GM23248 (cell line): Measurements from ENCODE around the gene DOK6. TPM values are rescaled to one million over a fixed set of nuclear protein-coding genes. Genes with fewer than 3 reads are reported as not detected.

Experiments used
- DNase-seq: peaks from one replicate; pipeline ENCODE4 v3.0.0-alpha.2; 2015
- H2AFZ ChIP-seq: fragments of 200-600 bp; sonication (generic); 2 replicates; pipeline ENCODE4 v1.6.1; 2016; ENCODE audit warnings: antibody characterized with exemption
- H3F3A ChIP-seq: fragments of 200-600 bp; sonication (generic); 2 replicates; pipeline ENCODE4 v1.6.1; 2016; ENCODE audit warnings: mild to moderate bottlenecking, antibody characterized with exemption, mixed run types; ENCODE audit not compliant: insufficient read depth
- H3K27ac ChIP-seq: fragments of 200-600 bp; sonication (generic); 2 replicates; pipeline ENCODE4 v1.5.1; 2016; ENCODE audit warnings: mild to moderate bottlenecking
- H3K27me3 ChIP-seq: fragments of 200-600 bp; sonication (generic); replicated peaks from 2 replicates; pipeline ENCODE4 v1.6.1; 2016; ENCODE audit warnings: mild to moderate bottlenecking; ENCODE audit not compliant: insufficient read depth
- H3K36me3 ChIP-seq: fragments of 200-600 bp; sonication (generic); 2 replicates; pipeline ENCODE4 v1.6.1; 2016; ENCODE audit warnings: low read depth, mild to moderate bottlenecking
- H3K4me1 ChIP-seq: fragments of 200-600 bp; sonication (generic); 2 replicates; pipeline ENCODE4 v1.6.1; 2016; ENCODE audit warnings: mild to moderate bottlenecking; ENCODE audit not compliant: insufficient read depth
- H3K4me2 ChIP-seq: fragments of 200-600 bp; sonication (generic); one replicate; pipeline ENCODE4 v1.6.1; 2016; ENCODE audit warnings: mild to moderate bottlenecking; ENCODE audit not compliant: unreplicated experiment
- H3K4me3 ChIP-seq: fragments of 200-600 bp; sonication (generic); 2 replicates; pipeline ENCODE4 v1.5.1; 2016; ENCODE audit warnings: mild to moderate bottlenecking
- H3K79me2 ChIP-seq: fragments of 200-600 bp; sonication (generic); 2 replicates; pipeline ENCODE4 v1.6.1; 2016; ENCODE audit warnings: mild to moderate bottlenecking; ENCODE audit not compliant: insufficient read depth
- H3K9ac ChIP-seq: fragments of 200-600 bp; sonication (generic); 2 replicates; pipeline ENCODE4 v1.6.1; 2016; ENCODE audit warnings: mild to moderate bottlenecking
- H3K9me2 ChIP-seq: fragments of 200-600 bp; sonication (generic); 2 replicates; pipeline ENCODE4 v1.6.1; 2016; ENCODE audit warnings: mixed run types, mild to moderate bottlenecking, moderate library complexity; ENCODE audit not compliant: insufficient read depth
- H3K9me3 ChIP-seq: fragments of 200-600 bp; sonication (generic); one replicate; pipeline ENCODE4 v1.6.1; 2017; ENCODE audit warnings: low read depth
- H4K20me1 ChIP-seq: fragments of 200-600 bp; sonication (generic); 2 replicates; pipeline ENCODE4 v1.6.0; 2016; ENCODE audit not compliant: insufficient read depth
- EZH2 ChIP-seq: fragments of 200-600 bp; sonication (generic); IDR thresholded peaks from 2 replicates; pipeline ENCODE4 v1.6.1; 2018; ENCODE audit warnings: antibody characterized with exemption, mild to moderate bottlenecking; ENCODE audit not compliant: insufficient read depth, poor library complexity, severe bottlenecking
- EZH2phosphoT487 ChIP-seq: fragments of 200-600 bp; sonication (generic); IDR thresholded peaks from 2 replicates; pipeline ENCODE4 v1.6.1; 2018; ENCODE audit warnings: antibody characterized with exemption, moderate library complexity, mild to moderate bottlenecking, low read depth; ENCODE audit not compliant: insufficient read depth
- WGBS, 2 experiments: methylation state at CpG; one replicate each; pipeline ENCODE4 v1.1.6; 2015 to 2017; ENCODE audit warnings: low lambda C conversion rate in 2 of 2, low coverage in 1 of 2; ENCODE audit errors: missing lambda C conversion rate in 2 of 2; 5-methylcytosine and 5-hydroxymethylcytosine counted together
- in situ Hi-C: fragments of 300-500 bp; cut with MboI; formaldehyde crosslinking; loops from 2 replicates; pipeline ENCODE4 v1.15.0; 2020
- polyA plus RNA-seq: library from polyadenylated mRNA; unstranded; fragments of >200 nt; fragmentation: Nextera tagmentation; extraction: Ambion mirVana; gene quantifications from 2 replicates; pipeline ENCODE4 v1.2.1, GENCODE V29; 2016
- total RNA-seq: library from RNA; depleted of rRNA; stranded (reverse); fragments of >200 nt; shearing (Covaris generic); gene quantifications from 2 replicates; pipeline ENCODE4 v1.2.3, GENCODE V29; 2014

The DOK6 gene
- total and polyA plus RNA-seq, 2 experiments from 2014 or later, result 1.1 to 5.2 TPM

DNA sequence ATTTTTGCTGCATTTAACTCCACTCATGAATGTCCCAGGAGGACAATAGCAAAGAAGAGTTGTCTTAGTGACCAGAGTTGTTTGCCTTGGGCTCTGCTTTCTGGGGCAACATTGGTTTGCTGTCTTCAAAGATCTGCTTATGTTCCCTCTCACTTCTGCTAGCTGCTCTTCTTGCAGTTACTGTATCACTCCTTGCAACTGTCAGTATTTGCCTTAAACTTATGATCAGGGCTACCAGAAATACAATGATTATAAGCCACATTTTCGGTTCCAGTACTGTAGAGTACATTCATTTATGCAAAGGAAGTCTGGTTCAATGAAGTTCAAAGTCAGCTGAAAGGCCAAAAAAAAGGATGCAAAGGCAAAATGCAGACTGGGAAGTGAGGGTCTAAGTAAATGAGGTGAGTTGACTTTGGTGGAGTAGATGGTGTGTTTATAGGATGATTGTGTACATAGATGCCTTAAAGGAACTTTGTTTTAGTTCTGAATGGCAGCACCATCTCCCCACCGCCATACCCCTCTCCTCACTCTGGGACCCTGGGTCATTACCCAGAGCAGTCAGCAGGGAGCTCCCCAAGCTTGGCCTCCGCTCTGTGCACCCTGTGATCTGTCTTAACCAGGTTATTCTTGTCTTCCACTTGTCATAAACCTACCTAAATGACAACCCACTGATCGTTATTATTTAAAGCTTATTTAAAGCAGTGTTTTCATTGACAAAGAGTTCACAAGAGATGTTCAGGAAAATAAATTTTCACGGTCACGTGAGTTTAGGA lies 236.0 kb downstream of the DOK6 start:
- H3K79me2 ChIP-seq, result no peaks in the 10 kb centered on the region
- no peak overlapping the region for H3K27ac ChIP-seq
- H3K4me1 ChIP-seq, result no peaks in the 10 kb centered on the region
- no peaks in the 10 kb centered on the region for H4K20me1 ChIP-seq
- TF ChIP-seq EZH2 (no peak), EZH2phosphoT487 (no peak)
- H2AFZ ChIP-seq, result no peak overlapping the region
- DNase-seq, result no peak
- no peaks in the 10 kb centered on the region for H3K27me3 ChIP-seq
- no peaks in the 10 kb centered on the region for H3K36me3 ChIP-seq
- no peak overlapping the region for H3K4me3 ChIP-seq
- H3K9me3 ChIP-seq, result no peaks in the 10 kb centered on the region
- H3K9me2 ChIP-seq, result no peaks in the 10 kb centered on the region
- no peaks in the 10 kb centered on the region for H3F3A ChIP-seq
- H3K9ac ChIP-seq, result no peak overlapping the region
- 78 to 82% methylated on average over 6 of the region's 6 CpGs for WGBS, 2 experiments
- in situ Hi-C loops, result no loop called here
- H3K4me2 ChIP-seq, result no peak overlapping the region

DNA sequence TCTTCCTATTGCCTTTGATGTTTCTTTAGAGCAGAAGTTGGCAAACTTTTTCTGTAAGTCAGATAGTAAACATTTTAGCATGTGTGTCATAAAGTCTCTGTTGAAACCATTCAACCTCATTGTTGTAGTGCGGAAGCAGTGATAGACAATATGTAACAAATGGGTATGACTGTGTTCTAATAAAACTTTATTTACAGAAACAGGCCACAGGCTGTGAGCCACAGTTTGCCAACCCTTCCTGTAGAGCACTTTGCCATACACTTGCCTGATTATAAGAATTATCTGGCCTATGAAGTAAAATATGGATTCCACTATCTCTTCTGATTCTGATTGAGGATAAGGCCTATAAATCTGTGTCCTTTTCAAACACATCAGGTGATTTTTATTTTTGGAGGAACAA lies 237.4 kb downstream of the DOK6 start:
- DNase-seq, result no peak
- H3F3A ChIP-seq, result no peaks in the 10 kb centered on the region
- no peaks in the 10 kb centered on the region for H3K9me3 ChIP-seq
- H3K79me2 ChIP-seq, result no peaks in the 10 kb centered on the region
- no peak overlapping the region for H3K4me3 ChIP-seq
- no peak overlapping the region for H3K27ac ChIP-seq
- no peaks in the 10 kb centered on the region for H4K20me1 ChIP-seq
- no peak overlapping the region for H2AFZ ChIP-seq
- no peaks in the 10 kb centered on the region for H3K36me3 ChIP-seq
- H3K9ac ChIP-seq, result no peak overlapping the region
- H3K4me2 ChIP-seq, result no peak overlapping the region
- TF ChIP-seq EZH2, result no peak
- H3K9me2 ChIP-seq, result no peaks in the 10 kb centered on the region
- H3K4me1 ChIP-seq, result no peaks in the 10 kb centered on the region
- no peaks in the 10 kb centered on the region for H3K27me3 ChIP-seq
- 57 to 76% methylated on average over 1 of the region's 1 CpG for WGBS, 2 experiments
- in situ Hi-C loops, result no loop called here

DNA sequence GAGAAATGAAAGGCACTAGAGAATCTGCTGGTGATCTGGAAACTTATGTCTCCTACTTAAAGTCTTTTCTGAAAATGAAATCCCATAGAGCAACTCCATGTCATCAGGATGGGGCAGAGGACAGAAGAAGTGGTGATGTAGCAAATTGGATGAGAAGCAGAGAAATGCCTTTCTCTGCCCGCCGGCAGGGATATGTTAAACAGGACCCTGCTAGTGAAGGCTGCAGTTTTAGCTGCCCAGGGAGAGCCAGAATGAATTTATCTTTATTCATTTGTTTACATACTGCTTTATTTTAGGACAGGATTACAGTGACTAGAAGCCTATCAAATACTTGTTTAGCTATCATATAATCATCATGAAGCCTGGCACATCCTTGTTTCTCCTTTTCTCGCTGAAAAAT lies 247.0 kb downstream of the DOK6 start:
- H3K4me2 ChIP-seq, result no peak overlapping the region
- H3K4me3 ChIP-seq, result no peak overlapping the region
- no peaks in the 10 kb centered on the region for H4K20me1 ChIP-seq
- H3K9me3 ChIP-seq, result no peaks in the 10 kb centered on the region
- H3F3A ChIP-seq, result no peaks in the 10 kb centered on the region
- H3K27me3 ChIP-seq, result no peaks in the 10 kb centered on the region
- no peaks in the 10 kb centered on the region for H3K4me1 ChIP-seq
- H3K27ac ChIP-seq, result no peak overlapping the region
- H3K79me2 ChIP-seq, result no peaks in the 10 kb centered on the region
- TF ChIP-seq EZH2, result no peak
- in situ Hi-C loops, result no loop called here
- no peak for DNase-seq
- no peaks in the 10 kb centered on the region for H3K9me2 ChIP-seq
- 91 to 95% methylated on average over 3 of the region's 3 CpGs for WGBS, 2 experiments
- H2AFZ ChIP-seq, result no peak overlapping the region
- no peaks in the 10 kb centered on the region for H3K36me3 ChIP-seq
- no peak overlapping the region for H3K9ac ChIP-seq

DNA sequence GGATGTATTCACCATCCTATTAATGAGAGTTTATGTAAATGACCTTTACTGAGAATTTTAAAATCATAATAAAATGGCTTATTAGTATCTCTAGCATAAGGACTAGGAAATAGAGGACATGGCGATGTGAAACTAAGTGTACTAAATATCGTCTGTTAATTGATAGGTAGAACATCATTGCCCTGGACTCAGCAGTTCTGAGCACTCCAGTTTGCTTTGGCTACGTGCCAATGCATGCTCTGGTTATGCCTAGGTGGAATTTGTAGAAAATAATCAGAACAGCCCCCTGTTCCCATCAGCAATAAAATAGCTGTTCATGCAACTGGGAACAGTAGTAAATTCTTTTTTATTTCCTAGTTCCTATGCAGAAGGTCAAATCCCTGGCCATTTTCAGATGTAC lies 247.8 kb downstream of the DOK6 start:
- no peak overlapping the region for H3K4me3 ChIP-seq
- in situ Hi-C loops, result no loop called here
- no peak overlapping the region for H3K9ac ChIP-seq
- no peaks in the 10 kb centered on the region for H3K79me2 ChIP-seq
- no peaks in the 10 kb centered on the region for H3F3A ChIP-seq
- H3K9me3 ChIP-seq, result no peaks in the 10 kb centered on the region
- H4K20me1 ChIP-seq, result no peaks in the 10 kb centered on the region
- DNase-seq, result no peak
- no peaks in the 10 kb centered on the region for H3K36me3 ChIP-seq
- no peaks in the 10 kb centered on the region for H3K9me2 ChIP-seq
- H3K27ac ChIP-seq, result no peak overlapping the region
- H2AFZ ChIP-seq, result no peak overlapping the region
- no peak for TF ChIP-seq EZH2
- TF ChIP-seq EZH2phosphoT487, result no peak
- no peaks in the 10 kb centered on the region for H3K27me3 ChIP-seq
- H3K4me2 ChIP-seq, result no peak overlapping the region
- 67 to 70% methylated on average over 3 of the region's 3 CpGs for WGBS, 2 experiments
- H3K4me1 ChIP-seq, result no peaks in the 10 kb centered on the region
